ENCODE data around the gene MS4A8.

Gene MS4A8

DNA sequence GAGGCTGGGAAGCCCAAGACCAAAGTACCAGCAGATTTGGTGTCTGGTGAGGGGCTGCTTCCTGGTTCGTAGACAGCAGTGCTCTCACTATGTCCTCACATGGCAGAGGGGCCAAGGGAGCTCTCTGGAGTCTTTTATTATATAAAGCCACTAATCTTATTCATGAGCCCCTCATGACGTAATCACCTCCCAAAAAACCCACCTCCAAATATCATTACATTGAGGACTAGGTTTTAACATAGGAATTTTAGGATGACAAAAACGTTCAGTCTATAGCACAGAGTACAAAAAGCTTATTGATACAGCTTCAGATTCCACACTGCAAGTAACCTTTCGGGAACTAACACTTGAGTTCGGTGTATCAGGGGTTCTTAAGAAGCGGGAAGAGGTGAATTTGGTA is 21.0 kb downstream of the MS4A8 start:
- H3K4me3 ChIP-seq (ENCODE audit: low read depth, low read length) = no peak overlapping the region
- TF ChIP-seq, protein P1, sequence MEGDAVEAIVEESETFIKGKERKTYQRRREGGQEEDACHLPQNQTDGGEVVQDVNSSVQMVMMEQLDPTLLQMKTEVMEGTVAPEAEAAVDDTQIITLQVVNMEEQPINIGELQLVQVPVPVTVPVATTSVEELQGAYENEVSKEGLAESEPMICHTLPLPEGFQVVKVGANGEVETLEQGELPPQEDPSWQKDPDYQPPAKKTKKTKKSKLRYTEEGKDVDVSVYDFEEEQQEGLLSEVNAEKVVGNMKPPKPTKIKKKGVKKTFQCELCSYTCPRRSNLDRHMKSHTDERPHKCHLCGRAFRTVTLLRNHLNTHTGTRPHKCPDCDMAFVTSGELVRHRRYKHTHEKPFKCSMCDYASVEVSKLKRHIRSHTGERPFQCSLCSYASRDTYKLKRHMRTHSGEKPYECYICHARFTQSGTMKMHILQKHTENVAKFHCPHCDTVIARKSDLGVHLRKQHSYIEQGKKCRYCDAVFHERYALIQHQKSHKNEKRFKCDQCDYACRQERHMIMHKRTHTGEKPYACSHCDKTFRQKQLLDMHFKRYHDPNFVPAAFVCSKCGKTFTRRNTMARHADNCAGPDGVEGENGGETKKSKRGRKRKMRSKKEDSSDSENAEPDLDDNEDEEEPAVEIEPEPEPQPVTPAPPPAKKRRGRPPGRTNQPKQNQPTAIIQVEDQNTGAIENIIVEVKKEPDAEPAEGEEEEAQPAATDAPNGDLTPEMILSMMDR (IDR thresholded peaks at IDR 0.05; ENCODE audit: control insufficient read depth, extremely low read depth, insufficient read depth) = no peak
- no peak for DNase-seq (ENCODE audit: low read depth)

DNA sequence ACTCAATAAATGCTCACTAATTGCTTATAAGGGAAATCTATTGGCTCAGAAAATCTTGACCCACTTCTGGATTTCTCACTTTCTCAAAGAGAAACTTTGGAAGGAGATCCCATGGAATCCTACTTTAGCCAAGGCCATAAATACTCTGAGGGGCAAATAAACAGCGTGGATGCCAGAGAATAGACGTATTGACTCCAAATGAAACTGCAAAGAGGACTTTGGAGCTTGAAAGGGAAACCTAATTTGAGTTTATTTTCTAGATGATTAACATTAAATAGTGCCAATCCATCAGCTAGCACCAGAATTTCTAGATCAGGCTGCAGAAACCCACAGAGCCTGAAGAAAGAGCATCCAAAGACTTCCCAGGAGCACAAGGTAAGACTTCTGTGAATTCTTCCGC is 25.0 kb downstream of the MS4A8 start, which contains the start of gene MS4A18:
Gene MS4A18 (plus strand): TSS at position 301 of the 400 bp plus-strand sequence.
- H3K4me3 ChIP-seq (ENCODE audit: low read depth, low read length) = no peak within 1 kb of the TSS
- TF ChIP-seq, protein P1 (IDR thresholded peaks at IDR 0.05; ENCODE audit: control insufficient read depth, extremely low read depth, insufficient read depth) = no peak
- DNase-seq (ENCODE audit: low read depth) = no peak

DNA sequence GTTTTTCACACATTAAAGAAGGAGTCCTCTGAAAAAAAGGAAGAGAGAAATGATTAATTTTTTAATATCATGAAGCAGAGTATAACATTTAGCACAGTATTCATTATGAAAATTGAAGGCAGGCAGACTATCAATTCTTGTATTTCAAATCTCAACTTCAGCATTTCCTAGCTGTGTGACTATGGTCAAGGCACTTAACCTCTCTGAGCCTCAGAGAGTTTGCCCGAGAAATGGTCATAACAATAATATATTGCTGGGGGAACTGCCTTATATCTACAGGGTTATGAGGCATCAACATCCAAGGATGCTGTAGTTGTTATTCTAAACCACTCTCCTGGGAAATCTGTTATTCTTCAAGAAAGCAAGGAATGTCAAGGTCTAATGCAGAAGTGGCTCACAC is 26.2 kb downstream of the MS4A8 start:
- TF ChIP-seq, protein P1 (IDR thresholded peaks at IDR 0.05; ENCODE audit: control insufficient read depth, extremely low read depth, insufficient read depth) = no peak
- H3K4me3 ChIP-seq (ENCODE audit: low read depth, low read length) = no peak overlapping the region
- DNase-seq (ENCODE audit: low read depth) = no peak

DNA sequence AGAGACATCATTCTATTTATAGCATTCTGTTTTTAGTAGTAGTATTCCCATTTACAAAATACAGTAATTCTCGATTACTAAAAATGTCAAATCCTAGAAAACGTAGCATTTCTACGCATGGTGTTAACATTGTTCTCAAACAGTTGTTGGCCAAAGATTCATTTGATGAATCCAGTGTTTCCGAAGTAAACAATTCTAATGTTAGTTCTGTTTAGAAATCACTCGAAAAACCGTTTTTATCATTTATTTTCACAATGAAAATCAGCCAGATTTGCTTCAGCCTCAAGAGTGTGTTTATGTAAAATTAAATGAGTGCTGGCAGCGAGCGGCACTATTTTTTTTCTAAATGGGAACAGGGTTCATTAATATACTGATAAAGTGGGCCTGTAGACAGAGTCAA is 32.2 kb downstream of the MS4A8 start:
- TF ChIP-seq, protein P1 (IDR thresholded peaks at IDR 0.05; ENCODE audit: control insufficient read depth, extremely low read depth, insufficient read depth) = no peak
- no peak overlapping the region for H3K4me3 ChIP-seq (ENCODE audit: low read depth, low read length)
- DNase-seq (ENCODE audit: low read depth) = no peak

DNA sequence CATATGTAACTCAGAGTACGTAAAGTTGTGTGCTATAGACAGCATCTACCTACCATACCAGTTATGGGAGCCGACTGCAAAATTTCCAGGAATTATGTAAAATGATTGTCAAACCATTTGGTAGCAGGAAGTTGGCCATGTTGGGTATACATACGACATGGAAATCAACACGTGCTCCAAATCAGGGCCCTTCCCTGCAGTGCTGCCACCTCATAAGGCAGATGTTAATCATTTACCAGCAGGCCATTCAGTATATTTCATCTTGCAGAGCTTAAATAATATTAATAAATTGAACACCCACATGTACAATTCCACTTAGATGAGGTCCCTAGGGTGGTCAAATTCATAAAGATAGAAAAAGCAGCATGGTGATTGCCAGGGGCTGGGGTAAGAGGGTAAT is 34.9 kb downstream of the MS4A8 start:
- no peak for DNase-seq (ENCODE audit: low read depth)
- TF ChIP-seq, protein P1 (IDR thresholded peaks at IDR 0.05; ENCODE audit: control insufficient read depth, extremely low read depth, insufficient read depth) = no peak
- H3K4me3 ChIP-seq (ENCODE audit: low read depth, low read length) = no peak overlapping the region

DNA sequence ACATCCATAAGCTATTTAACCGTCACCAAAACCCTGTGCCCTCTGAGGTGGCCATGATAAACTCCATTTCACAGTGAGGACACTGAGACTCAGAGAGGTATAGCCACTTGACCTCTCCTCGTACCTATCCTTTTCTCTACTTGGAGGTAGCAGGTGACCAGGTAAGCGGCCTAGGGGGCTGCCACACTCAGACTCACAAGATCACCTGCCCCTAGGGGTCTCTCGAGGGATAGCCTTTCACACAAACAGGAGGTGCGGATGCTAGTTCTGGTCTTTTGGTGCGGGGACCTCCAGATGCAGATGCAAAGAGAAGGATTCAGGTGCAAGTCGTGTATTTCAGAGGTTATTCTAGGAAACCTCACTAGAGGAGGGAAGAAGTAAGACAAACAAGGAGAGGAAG is 39.7 kb downstream of the MS4A8 start:
- no peak for DNase-seq (ENCODE audit: low read depth)
- TF ChIP-seq, protein P1 (IDR thresholded peaks at IDR 0.05; ENCODE audit: control insufficient read depth, extremely low read depth, insufficient read depth) = no peak

DNA sequence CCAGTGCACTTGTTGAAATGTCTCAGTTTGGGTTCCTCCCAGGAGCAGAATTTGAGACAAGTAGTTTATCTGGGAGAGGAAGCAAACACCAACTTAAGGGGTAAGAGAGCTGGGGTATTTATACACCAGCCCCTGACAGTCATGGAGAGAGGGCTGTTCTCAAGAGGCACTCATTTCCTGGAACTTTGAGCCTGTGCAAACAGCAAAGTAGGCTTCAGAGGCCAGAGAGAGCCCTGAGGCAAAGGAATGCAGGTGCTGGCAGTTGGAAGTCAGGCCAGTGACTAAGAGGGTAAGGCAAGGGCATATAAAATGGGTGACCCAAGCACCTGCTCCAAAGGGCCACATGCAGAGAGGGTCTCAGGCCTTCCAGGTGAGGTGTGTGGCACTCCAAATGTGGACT is 41.2 kb downstream of the MS4A8 start:
- TF ChIP-seq, protein P1 (IDR thresholded peaks at IDR 0.05; ENCODE audit: control insufficient read depth, extremely low read depth, insufficient read depth) = no peak
- H3K4me3 ChIP-seq (ENCODE audit: low read depth, low read length) = no peak overlapping the region
- DNase-seq (ENCODE audit: low read depth) = no peak

More for the DNA sequence above, 39.7 kb downstream of the MS4A8 start:
- no peak overlapping the region for H3K4me3 ChIP-seq (ENCODE audit: low read depth, low read length)

Measured in LNCaP clone FGC (cell line).